ENCODE data around the gene NONO.
"Not testable (repeated sequence)": the region's sequence is repeated elsewhere in the genome, so short reads cannot be mapped to it uniquely, and the experiment has no call there.

Gene NONO

GRCh38 chrX:71349151-71349665, 65.8 kb downstream of the NONO start:
- H3K27me3 ChIP-seq (ENCODE audit: control insufficient read depth, insufficient read depth, low read length); H3K36me3 ChIP-seq (ENCODE audit: control insufficient read depth, insufficient read depth, low read length); H3K9ac ChIP-seq (ENCODE audit: low read length); H3K4me3 ChIP-seq (ENCODE audit: low read length); H3K27ac ChIP-seq (ENCODE audit: low read depth, low read length); H3K4me1 ChIP-seq (ENCODE audit: control insufficient read depth, insufficient read depth, low read length): not testable (repeated sequence)

GRCh38 chrX:71349867-71350266, 66.4 kb downstream of the NONO start:
- H3K27me3 ChIP-seq (ENCODE audit: control insufficient read depth, insufficient read depth, low read length); H3K4me3 ChIP-seq (ENCODE audit: low read length); H3K27ac ChIP-seq (ENCODE audit: low read depth, low read length); H3K36me3 ChIP-seq (ENCODE audit: control insufficient read depth, insufficient read depth, low read length); H3K9ac ChIP-seq (ENCODE audit: low read length); H3K4me1 ChIP-seq (ENCODE audit: control insufficient read depth, insufficient read depth, low read length): not testable (repeated sequence)

Measured in rectal smooth muscle tissue (tissue), 1 donor.